ENCODE data around the gene CUBN. TPM values are rescaled to one million over a fixed set of nuclear protein-coding genes. Genes with fewer than 3 reads are reported as not detected.

CUBN gene
- total and polyA plus RNA-seq, 10 of the 15 experiments (the other 5 are each of a cell fraction or from before 2014, with no cell fraction given): under 0.01 to 0.14 (median 0.02) TPM; not detected in 6

DNA sequence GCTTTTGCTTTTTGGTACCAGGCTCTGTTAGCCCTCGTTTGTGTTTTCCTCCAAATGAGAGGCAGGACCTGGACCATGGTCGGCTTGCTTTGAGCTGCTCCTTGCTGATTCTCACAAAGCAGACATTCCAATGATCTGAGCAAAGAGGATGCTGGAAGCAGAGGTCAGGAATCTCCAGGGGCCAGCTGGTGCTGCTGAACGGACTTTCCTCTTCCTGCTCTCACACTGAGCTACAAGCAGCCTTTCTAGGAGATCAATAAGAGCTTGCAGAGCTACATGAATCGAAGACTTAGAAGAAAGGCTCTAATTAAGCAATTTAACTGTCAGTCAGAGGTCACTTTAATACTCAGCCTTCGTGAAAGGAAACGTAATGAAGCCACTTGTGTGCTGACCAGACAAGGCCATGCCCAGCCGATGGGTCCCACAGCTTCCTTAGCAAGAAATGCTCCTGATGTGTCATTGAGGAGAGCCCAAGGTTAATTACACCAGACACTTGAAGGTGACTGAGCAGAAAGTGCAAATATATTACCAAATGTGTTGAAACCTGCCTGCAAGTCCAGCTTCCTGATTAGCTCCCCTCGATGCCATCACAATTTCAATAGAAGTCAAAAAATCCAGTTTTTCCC lies 161.1 kb downstream of the CUBN start (continued):
- TF ChIP-seq, protein P1, sequence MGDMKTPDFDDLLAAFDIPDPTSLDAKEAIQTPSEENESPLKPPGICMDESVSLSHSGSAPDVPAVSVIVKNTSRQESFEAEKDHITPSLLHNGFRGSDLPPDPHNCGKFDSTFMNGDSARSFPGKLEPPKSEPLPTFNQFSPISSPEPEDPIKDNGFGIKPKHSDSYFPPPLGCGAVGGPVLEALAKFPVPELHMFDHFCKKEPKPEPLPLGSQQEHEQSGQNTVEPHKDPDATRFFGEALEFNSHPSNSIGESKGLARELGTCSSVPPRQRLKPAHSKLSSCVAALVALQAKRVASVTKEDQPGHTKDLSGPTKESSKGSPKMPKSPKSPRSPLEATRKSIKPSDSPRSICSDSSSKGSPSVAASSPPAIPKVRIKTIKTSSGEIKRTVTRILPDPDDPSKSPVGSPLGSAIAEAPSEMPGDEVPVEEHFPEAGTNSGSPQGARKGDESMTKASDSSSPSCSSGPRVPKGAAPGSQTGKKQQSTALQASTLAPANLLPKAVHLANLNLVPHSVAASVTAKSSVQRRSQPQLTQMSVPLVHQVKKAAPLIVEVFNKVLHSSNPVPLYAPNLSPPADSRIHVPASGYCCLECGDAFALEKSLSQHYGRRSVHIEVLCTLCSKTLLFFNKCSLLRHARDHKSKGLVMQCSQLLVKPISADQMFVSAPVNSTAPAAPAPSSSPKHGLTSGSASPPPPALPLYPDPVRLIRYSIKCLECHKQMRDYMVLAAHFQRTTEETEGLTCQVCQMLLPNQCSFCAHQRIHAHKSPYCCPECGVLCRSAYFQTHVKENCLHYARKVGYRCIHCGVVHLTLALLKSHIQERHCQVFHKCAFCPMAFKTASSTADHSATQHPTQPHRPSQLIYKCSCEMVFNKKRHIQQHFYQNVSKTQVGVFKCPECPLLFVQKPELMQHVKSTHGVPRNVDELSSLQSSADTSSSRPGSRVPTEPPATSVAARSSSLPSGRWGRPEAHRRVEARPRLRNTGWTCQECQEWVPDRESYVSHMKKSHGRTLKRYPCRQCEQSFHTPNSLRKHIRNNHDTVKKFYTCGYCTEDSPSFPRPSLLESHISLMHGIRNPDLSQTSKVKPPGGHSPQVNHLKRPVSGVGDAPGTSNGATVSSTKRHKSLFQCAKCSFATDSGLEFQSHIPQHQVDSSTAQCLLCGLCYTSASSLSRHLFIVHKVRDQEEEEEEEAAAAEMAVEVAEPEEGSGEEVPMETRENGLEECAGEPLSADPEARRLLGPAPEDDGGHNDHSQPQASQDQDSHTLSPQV (IDR thresholded peaks at IDR 0.05): no peak
- TF ChIP-seq YBX1 (IDR thresholded peaks at IDR 0.05) (no peak), CBFB (IDR thresholded peaks at IDR 0.05; ENCODE audit: low read depth) (no peak), FOS (IDR thresholded peaks at IDR 0.05; ENCODE audit: borderline replicate concordance, extremely low read depth, insufficient read length) (no peak), KLF5 (IDR thresholded peaks at IDR 0.05; ENCODE audit: partially characterized antibody) (no peak)
- TF ChIP-seq, protein P2, sequence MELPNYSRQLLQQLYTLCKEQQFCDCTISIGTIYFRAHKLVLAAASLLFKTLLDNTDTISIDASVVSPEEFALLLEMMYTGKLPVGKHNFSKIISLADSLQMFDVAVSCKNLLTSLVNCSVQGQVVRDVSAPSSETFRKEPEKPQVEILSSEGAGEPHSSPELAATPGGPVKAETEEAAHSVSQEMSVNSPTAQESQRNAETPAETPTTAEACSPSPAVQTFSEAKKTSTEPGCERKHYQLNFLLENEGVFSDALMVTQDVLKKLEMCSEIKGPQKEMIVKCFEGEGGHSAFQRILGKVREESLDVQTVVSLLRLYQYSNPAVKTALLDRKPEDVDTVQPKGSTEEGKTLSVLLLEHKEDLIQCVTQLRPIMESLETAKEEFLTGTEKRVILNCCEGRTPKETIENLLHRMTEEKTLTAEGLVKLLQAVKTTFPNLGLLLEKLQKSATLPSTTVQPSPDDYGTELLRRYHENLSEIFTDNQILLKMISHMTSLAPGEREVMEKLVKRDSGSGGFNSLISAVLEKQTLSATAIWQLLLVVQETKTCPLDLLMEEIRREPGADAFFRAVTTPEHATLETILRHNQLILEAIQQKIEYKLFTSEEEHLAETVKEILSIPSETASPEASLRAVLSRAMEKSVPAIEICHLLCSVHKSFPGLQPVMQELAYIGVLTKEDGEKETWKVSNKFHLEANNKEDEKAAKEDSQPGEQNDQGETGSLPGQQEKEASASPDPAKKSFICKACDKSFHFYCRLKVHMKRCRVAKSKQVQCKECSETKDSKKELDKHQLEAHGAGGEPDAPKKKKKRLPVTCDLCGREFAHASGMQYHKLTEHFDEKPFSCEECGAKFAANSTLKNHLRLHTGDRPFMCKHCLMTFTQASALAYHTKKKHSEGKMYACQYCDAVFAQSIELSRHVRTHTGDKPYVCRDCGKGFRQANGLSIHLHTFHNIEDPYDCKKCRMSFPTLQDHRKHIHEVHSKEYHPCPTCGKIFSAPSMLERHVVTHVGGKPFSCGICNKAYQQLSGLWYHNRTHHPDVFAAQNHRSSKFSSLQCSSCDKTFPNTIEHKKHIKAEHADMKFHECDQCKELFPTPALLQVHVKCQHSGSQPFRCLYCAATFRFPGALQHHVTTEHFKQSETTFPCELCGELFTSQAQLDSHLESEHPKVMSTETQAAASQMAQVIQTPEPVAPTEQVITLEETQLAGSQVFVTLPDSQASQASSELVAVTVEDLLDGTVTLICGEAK (IDR thresholded peaks at IDR 0.05; ENCODE audit: borderline replicate concordance): no peak

Data from GM12878 (cell line).